Measurements from ENCODE around the gene INS.
A peak's percentile ranks its signal among the peaks of the same experiment; 100 is the strongest.
"Not testable (repeated sequence)": the region's sequence is repeated elsewhere in the genome, so short reads cannot be mapped to it uniquely, and the experiment has no call there.

Gene INS

GRCh38 chr11:2198621-2199365, 37.8 kb upstream of the INS start:
- no peak for DNase-seq

GRCh38 chr11:2197771-2198520, 36.9 kb upstream of the INS start:
- no peak for DNase-seq

- peak; percentile 57 for DNase-seq
These were observed 36.2 kb upstream of the INS start for GRCh38 chr11:2196970-2197770.

- DNase-seq, result no peak
These were observed 34.7 kb upstream of the INS start for GRCh38 chr11:2195756-2196088.

GRCh38 chr11:2194877-2195755, 34.1 kb upstream of the INS start:
- peak; percentile 9 for DNase-seq

- not testable (repeated sequence) for DNase-seq
These were observed 33.0 kb upstream of the INS start for GRCh38 chr11:2193888-2194595.

GRCh38 chr11:2193099-2193887, 32.3 kb upstream of the INS start:
- DNase-seq, result no peak

GRCh38 chr11:2192435-2192834, 31.4 kb upstream of the INS start:
- no peak for DNase-seq

GRCh38 chr11:2191883-2192282, 30.9 kb upstream of the INS start:
- DNase-seq, result no peak

- no peak for DNase-seq
These were observed 29.9 kb upstream of the INS start for GRCh38 chr11:2190657-2191471.

- no peak for DNase-seq
These were observed 29.1 kb upstream of the INS start for GRCh38 chr11:2189938-2190656.

GRCh38 chr11:2188745-2189144, 27.7 kb upstream of the INS start:
- DNase-seq, result no peak

- DNase-seq, result no peak
These were observed 26.3 kb upstream of the INS start for GRCh38 chr11:2187280-2187707.

- peak; percentile 9 for DNase-seq
These were observed 25.8 kb upstream of the INS start for GRCh38 chr11:2186669-2187279.

- no peak for DNase-seq
These were observed 24.5 kb upstream of the INS start for GRCh38 chr11:2185324-2186085.

GRCh38 chr11:2182692-2183474, 21.9 kb upstream of the INS start:
- DNase-seq, result no peak

GRCh38 chr11:2182075-2182474, 21.1 kb upstream of the INS start:
- no peak for DNase-seq

Data from fibroblast of upper back skin (primary cell).